Right atrium auricular region (tissue), 2 donors: ENCODE measurements around the gene CAMK1D. TPM values are rescaled to one million over a fixed set of nuclear protein-coding genes. Genes with fewer than 3 reads are reported as not detected.
A peak's percentile ranks its signal among the peaks of the same experiment; 100 is the strongest.

Experiments
- DNase-seq: peaks from one replicate; pipeline ENCODE4 v3.0.0-alpha.2; 2019; ENCODE audit warnings: low spot score
- H3K27ac ChIP-seq, 2 donors: fragments of 200-600 bp; sonication (generic); 1 replicate in 1 of 2; 2 replicates in 1 of 2; pipeline ENCODE4 v1.5.1; 2016 to 2019
- H3K27me3 ChIP-seq, 2 donors: fragments of 200-600 bp; sonication (generic); one replicate each; pipeline versions ENCODE4 v1.5.1 to v1.6.0; 2017 to 2019
- H3K36me3 ChIP-seq: fragments of 200-600 bp; sonication (generic); one replicate; pipeline ENCODE4 v1.5.1; 2016
- H3K4me1 ChIP-seq, 2 donors: fragments of 200-600 bp; sonication (generic); one replicate each; pipeline versions ENCODE4 v1.5.1 to v1.6.0; 2017 to 2019
- H3K4me3 ChIP-seq, 2 donors: fragments of 200-600 bp; sonication (generic); 1 replicate in 1 of 2; 2 replicates in 1 of 2; pipeline ENCODE4 v1.5.1; 2017 to 2019; ENCODE audit warnings: mild to moderate bottlenecking in 1 of 2, moderate library complexity in 1 of 2
- H3K9me3 ChIP-seq, 2 donors: fragments of 200-600 bp; sonication (generic); one replicate each; pipeline ENCODE4 v1.5.1; 2019
- CTCF ChIP-seq, 2 donors: fragments of 200-600 bp; sonication (generic); IDR thresholded peaks; one replicate each; pipeline ENCODE4 v1.5.1; 2019; ENCODE audit warnings: antibody characterized with exemption in 2 of 2
- total RNA-seq, 2 donors: library from RNA; depleted of rRNA; stranded (reverse); fragments of >200 nt; gene quantifications; one replicate each; pipeline ENCODE4 v1.1.0, GENCODE V29; 2016

The CAMK1D gene
- total RNA-seq, 2 donors from 2014 or later = 24.5 to 27.2 TPM

GRCh38 chr10:12344375-12345110 is 4.8 kb upstream of the CAMK1D start:
- TF ChIP-seq CTCF (IDR thresholded peaks at IDR 0.05) = no peak
- peaks cover 0 to 3% of the 10 kb centered on the region in 2 donors for H3K9me3 ChIP-seq
- H3K4me3 ChIP-seq = no peak overlapping the region
- peaks cover 0 to 11% of the 10 kb centered on the region in 2 donors for H3K4me1 ChIP-seq
- H3K36me3 ChIP-seq = no peaks in the 10 kb centered on the region
- no peaks in the 10 kb centered on the region for H3K27me3 ChIP-seq
- H3K27ac ChIP-seq = no peak overlapping the region
- no peak for DNase-seq

- no peaks in the 10 kb centered on the region for H3K27me3 ChIP-seq
- no peaks in the 10 kb centered on the region for H3K36me3 ChIP-seq
- peaks cover 0 to 3% of the 10 kb centered on the region in 2 donors for H3K9me3 ChIP-seq
- no peak for TF ChIP-seq CTCF (IDR thresholded peaks at IDR 0.05)
- H3K27ac ChIP-seq = no peak overlapping the region
- no peak for DNase-seq
- H3K4me1 ChIP-seq = peaks cover 0 to 23% of the 10 kb centered on the region in 2 donors
- H3K4me3 ChIP-seq = no peak overlapping the region
Observed at GRCh38 chr10:12346707-12347106, 2.6 kb upstream of the CAMK1D start.

- peak overlapping the region; percentile 90 to 94 for H3K27ac ChIP-seq
- H3K36me3 ChIP-seq = no peaks in the 10 kb centered on the region
- H3K9me3 ChIP-seq = no peaks in the 10 kb centered on the region
- DNase-seq = no peak
- no peaks in the 10 kb centered on the region for H3K27me3 ChIP-seq
- no peak for TF ChIP-seq CTCF (IDR thresholded peaks at IDR 0.05)
- peak overlapping the region; percentile 84 to 92 for H3K4me3 ChIP-seq
- H3K4me1 ChIP-seq = peaks cover 0 to 29% of the 10 kb centered on the region in 2 donors
Observed at GRCh38 chr10:12348294-12348869, 965 bp upstream of the CAMK1D start.

GRCh38 chr10:12349629-12350166 is 351 bp downstream of the CAMK1D start:
- no peaks in the 10 kb centered on the region for H3K9me3 ChIP-seq
- TF ChIP-seq CTCF (IDR thresholded peaks at IDR 0.05) = no peak
- H3K4me1 ChIP-seq = peaks cover 0 to 33% of the 10 kb centered on the region in 2 donors
- H3K4me3 ChIP-seq = peak overlapping the region; percentile 84 to 92
- no peak for DNase-seq
- no peaks in the 10 kb centered on the region for H3K27me3 ChIP-seq
- H3K36me3 ChIP-seq = no peaks in the 10 kb centered on the region
- peak overlapping the region; percentile 90 to 94 for H3K27ac ChIP-seq

GRCh38 chr10:12350167-12350872 is 973 bp downstream of the CAMK1D start:
- DNase-seq = no peak
- no peaks in the 10 kb centered on the region for H3K27me3 ChIP-seq
- peak overlapping the region; percentile 90 to 94 for H3K27ac ChIP-seq
- no peaks in the 10 kb centered on the region for H3K9me3 ChIP-seq
- TF ChIP-seq CTCF (IDR thresholded peaks at IDR 0.05) = no peak
- H3K4me1 ChIP-seq = peaks cover 0 to 34% of the 10 kb centered on the region in 2 donors
- no peaks in the 10 kb centered on the region for H3K36me3 ChIP-seq
- peak overlapping the region; percentile 84 to 92 for H3K4me3 ChIP-seq
